HG03520 (cell line): ENCODE data around the gene PMM1.

Experiments
- ATAC-seq: cut with Tn5 transposase; IDR thresholded peaks from one replicate; pipeline ENCODE4 v1.9.1; 2021; ENCODE audit warnings: mild to moderate bottlenecking, moderate library complexity; ENCODE audit not compliant: unreplicated experiment

PMM1 gene

GRCh38 chr22:41539146-41540005 is 50.3 kb downstream of the PMM1 start:
- no peak for ATAC-seq

DNA sequence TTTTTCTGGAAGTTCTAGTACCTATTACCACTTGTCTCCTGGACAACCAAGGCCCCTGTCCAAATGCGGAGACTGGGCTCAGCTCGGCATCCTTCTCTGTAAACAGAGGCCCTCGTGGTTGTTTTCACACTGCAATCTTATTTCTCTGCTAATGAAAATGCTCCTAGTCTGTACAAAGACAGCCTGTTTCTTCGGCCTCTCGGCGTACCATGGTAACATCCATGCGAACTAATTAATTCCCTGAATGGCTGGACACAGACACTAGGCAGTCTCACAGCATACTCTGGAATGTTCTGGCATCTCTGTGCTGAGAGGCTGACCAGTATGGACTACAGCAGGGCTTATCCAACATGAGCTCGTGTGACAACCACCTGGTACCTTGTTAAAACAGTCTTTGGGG is 51.1 kb downstream of the PMM1 start:
- no peak for ATAC-seq

GRCh38 chr22:41537203-41537602 is 52.4 kb downstream of the PMM1 start:
- no peak for ATAC-seq

DNA sequence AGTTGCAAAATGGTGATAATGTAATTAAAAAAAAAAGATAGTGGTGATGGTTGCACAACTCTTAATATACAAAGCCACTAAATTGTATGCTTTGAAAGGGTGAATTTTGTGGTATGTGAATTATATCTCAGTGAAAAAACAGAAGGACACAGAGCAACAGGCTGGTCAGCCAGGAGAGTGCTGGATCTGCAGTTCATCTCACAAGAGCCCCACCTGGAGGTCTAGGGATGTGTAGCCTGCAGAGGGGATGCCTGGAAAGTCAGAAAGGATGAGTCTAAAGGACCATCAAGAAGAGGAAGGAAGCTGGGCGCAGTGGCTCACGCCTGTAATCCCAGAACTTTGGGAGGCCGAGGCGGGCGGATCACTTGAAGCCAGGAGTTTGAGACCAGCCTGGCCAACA is 54.4 kb downstream of the PMM1 start:
- ATAC-seq = no peak

- no peak for ATAC-seq
Measured at GRCh38 chr22:41534219-41534618, 55.4 kb downstream of the PMM1 start.

- no peak for ATAC-seq
Measured at GRCh38 chr22:41532908-41533825, 56.5 kb downstream of the PMM1 start.

DNA sequence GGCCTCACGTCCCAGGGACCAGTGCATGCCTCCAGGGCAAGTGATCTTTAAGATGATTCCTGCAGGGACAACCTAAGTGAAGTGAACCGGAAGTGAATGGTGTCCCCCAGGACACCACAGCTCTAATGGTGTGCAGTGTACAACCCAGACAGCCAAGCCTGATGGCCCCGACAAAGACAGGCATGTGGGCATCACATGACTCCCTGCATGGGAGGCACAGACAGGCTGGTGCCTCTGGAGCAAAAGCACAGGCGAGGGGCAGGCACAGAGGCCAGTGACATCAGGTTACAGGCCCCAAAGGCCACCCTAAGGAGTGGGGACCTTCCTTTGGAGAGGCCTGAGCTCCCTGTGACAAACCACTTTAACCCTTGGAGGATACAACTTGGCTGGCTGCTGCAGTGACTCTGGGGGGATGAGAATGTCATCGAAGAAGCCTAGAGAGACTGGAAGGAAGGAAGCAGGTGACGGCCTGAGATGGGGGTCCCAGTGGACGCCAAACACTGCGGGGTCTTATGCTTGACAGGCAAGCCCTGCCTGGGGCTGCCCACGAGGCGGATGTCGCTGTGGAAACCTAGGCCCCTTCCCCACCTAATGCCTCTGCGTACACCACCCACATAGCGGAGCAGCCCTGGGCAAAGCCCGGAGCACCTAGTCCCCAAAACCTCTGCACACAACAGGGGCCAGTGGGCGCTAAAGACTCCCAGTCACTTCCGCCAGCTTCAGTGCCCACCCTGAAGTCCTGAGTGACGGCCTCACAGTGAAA is 57.7 kb downstream of the PMM1 start:
- no peak for ATAC-seq

DNA sequence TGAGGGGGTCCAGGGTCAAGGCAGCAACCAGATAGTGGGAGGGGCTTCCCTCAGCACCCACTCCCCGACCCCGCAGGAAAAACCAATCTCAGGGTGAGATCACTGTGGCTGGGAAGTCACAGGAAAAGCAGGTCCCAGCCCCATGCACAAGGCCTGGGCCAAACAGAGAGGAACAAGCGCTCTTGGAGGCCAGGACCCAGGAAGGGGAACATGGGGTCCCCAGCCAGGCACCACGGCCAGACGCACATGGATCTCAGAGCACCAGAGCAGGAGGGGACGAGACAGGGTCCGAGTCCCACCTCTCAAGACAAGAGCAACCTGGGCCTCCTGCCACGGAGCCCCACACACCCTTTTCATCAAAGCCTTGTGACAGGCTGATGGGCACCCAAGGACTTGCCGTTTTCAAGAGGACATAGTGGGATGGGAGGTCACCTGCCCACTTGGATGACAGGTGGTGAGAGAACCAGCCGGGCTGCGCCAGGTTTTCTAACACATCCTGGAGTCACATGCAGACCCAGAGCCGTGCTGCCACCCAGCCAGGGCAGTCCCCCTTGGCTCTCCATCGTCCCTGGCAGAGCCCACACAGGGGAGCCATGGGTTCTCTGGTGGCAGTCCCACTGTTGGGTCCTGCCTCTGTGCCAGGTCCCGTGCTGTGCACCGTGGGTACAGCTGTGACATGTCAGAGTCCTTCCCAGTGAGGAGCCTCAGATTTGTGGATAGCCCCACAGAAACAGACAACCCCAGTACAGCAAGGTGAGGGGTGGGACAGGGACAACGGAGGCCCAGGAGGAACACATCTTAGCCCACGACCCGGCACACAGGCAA is 58.5 kb downstream of the PMM1 start:
- no peak for ATAC-seq

- ATAC-seq = no peak
Measured at GRCh38 chr22:41528938-41529561, 60.6 kb downstream of the PMM1 start.

- ATAC-seq = no peak
Measured at GRCh38 chr22:41528132-41528766, 61.4 kb downstream of the PMM1 start.
